GM19455 (cell line): ENCODE measurements around the gene MITF.
"Not testable (repeated sequence)": the region's sequence is repeated elsewhere in the genome, so short reads cannot be mapped to it uniquely, and the experiment has no call there.

ENCODE experiments used
- ATAC-seq: cut with Tn5 transposase; IDR thresholded peaks from one replicate; pipeline ENCODE4 v1.9.1; 2021; ENCODE audit not compliant: unreplicated experiment

MITF gene

GRCh38 chr3:69784954-69785514 lies 45.8 kb downstream of the MITF start:
- no peak for ATAC-seq

GRCh38 chr3:69785769-69786320 lies 46.6 kb downstream of the MITF start:
- no peak for ATAC-seq

GRCh38 chr3:69786854-69787253 lies 47.6 kb downstream of the MITF start:
- no peak for ATAC-seq

GRCh38 chr3:69787436-69788168 lies 48.3 kb downstream of the MITF start:
- ATAC-seq, result no peak

- no peak for ATAC-seq
Measured at GRCh38 chr3:69791106-69791505, 51.8 kb downstream of the MITF start.

GRCh38 chr3:69791919-69792399 lies 52.7 kb downstream of the MITF start:
- ATAC-seq, result no peak

- ATAC-seq, result not testable (repeated sequence)
Measured at GRCh38 chr3:69796126-69796525, 56.9 kb downstream of the MITF start.

GRCh38 chr3:69803681-69804270 lies 64.5 kb downstream of the MITF start:
- no peak for ATAC-seq

- no peak for ATAC-seq
Measured at GRCh38 chr3:69805491-69805890, 66.2 kb downstream of the MITF start.

- ATAC-seq, result no peak
Measured at GRCh38 chr3:69806735-69807438, 67.6 kb downstream of the MITF start.

- no peak for ATAC-seq
Measured at GRCh38 chr3:69807674-69808073, 68.4 kb downstream of the MITF start.

GRCh38 chr3:69809076-69809835 lies 70.0 kb downstream of the MITF start:
- ATAC-seq, result no peak

GRCh38 chr3:69811452-69812401 lies 72.5 kb downstream of the MITF start:
- no peak for ATAC-seq

- no peak for ATAC-seq
Measured at GRCh38 chr3:69815970-69816369, 76.7 kb downstream of the MITF start.

- ATAC-seq, result no peak
Measured at GRCh38 chr3:69817988-69818387, 78.7 kb downstream of the MITF start.

GRCh38 chr3:69819282-69819681 lies 80.0 kb downstream of the MITF start:
- ATAC-seq, result no peak

GRCh38 chr3:69821133-69821532 lies 81.9 kb downstream of the MITF start:
- ATAC-seq, result no peak

GRCh38 chr3:69823743-69824142 lies 84.5 kb downstream of the MITF start:
- no peak for ATAC-seq

GRCh38 chr3:69825446-69825845 lies 86.2 kb downstream of the MITF start:
- ATAC-seq, result no peak

- ATAC-seq, result no peak
Measured at GRCh38 chr3:69827127-69827526, 87.9 kb downstream of the MITF start.
